ENCODE results near the gene MEST.
"Not testable (repeated sequence)": the region's sequence is repeated elsewhere in the genome, so short reads cannot be mapped to it uniquely, and the experiment has no call there.

The MEST gene

DNA sequence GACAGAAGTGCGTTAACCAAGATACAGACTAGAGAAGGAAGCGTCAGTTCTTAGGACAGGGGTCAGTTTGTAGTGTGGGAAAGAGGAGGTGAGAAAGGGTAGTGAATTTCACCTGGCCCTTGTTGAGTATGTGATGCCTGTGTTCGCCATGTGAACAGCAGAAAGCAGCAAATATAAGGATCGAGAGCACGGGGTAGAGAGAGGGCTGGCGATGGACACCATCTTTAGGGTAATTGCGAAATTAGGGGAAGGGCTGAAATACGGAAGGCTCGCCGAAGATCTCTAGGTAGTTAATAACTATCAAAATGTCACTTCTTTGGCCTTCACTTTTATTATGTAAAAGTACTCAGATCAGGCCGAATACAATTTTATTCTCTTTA lies 6.2 kb upstream of the MEST start:
- DNase-seq, result no peak

DNA sequence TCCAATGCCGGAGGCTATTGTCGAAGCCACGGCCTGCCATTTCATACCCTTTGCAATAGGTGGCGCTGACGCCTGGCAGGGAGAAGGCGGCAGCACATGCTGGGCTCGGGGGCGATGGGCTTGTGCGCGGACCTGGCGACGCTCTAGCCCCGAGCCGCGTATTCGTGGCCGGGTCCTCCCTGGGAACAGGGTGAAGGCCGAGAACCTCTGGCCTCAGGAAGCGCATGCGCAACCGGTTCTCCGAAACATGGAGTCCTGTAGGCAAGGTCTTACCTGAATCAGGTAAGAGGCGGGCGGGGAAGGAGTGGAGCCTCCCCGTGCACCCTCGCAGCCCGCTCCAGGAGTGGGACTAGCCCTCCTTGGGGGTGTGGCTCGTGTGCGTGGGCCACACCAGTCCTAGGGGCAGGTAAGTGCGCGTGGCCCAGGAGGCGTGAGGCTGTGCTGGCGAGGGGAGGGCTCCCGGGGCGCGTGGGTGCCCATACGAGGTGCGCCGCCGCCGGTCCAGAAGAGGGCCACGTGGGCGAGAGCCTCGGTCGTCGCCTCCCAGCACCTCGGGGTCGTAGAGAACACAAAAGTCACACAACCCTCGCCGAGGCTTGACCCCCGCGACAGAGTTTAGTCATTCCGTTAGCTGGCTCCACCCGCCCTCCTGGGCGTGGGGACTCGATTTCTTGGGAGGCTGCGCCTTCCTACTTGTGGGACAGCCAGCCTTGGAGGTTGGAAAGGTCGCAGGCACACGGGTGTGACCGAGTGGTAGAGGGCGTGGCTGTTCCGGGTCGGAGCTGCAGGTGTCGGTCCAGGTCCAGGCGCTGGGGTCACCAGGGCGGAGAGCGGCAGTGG lies 5.6 kb upstream of the MEST start:
- no peak for DNase-seq

DNA sequence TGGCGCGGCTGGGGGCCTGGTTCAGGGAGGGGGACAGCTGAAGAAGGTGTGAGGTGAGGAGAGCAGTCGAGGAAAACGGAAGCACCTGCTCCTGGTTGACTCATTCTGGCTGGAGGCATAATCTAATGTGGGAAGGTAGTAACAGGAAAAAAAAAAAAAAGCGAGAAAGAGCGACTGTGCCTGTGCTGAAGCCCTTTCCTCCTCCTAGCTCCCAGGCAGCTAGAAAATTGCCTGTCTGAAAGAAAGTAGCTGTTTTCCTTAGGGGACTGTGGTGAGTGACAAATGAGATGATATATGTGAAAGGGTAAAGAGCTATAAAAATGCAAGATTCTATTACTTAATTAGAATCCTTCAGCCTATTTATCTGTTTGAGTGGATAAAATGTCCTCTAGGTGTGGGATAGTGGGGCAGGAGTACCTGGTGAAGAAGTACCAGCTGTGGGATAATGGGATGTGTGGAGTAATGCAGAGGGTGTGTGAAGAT lies 4.9 kb upstream of the MEST start:
- DNase-seq, result no peak

DNA sequence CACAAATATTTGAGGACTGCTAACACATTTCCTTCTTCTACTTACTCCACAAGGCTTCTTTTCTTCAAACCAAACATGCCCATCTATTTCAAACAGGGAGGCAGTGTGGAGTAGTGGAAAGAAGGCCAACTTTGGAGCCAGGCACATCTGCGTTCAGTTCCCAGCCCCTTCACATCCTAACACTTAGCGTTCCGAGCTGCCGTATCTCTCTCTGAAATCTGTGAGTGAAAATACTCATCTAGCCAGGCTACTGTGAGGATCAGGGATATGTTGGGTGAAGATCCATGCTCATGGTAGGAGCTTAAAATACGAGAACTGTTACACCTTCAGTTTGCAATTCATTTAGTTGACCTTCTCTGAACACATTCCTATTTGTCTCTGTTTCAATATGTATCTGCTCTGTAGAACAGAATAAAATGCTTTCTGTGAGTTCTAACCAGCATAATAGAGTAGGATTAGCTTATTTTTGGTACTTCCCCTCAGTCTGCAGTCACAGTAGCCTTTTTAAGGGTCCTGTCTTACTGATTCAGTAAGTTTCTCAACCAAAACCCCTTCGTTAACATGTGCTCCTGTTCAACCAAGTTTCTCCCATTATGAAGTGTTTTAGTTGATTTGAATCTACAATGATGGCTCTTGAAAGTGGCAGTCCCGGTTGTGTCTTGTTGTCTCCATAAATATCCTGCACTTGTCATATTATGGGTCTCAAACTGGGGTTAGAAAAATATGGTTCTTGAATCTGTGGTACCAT lies 3.3 kb upstream of the MEST start:
- peak in 1 of 2 donors; percentile 50 for DNase-seq

DNA sequence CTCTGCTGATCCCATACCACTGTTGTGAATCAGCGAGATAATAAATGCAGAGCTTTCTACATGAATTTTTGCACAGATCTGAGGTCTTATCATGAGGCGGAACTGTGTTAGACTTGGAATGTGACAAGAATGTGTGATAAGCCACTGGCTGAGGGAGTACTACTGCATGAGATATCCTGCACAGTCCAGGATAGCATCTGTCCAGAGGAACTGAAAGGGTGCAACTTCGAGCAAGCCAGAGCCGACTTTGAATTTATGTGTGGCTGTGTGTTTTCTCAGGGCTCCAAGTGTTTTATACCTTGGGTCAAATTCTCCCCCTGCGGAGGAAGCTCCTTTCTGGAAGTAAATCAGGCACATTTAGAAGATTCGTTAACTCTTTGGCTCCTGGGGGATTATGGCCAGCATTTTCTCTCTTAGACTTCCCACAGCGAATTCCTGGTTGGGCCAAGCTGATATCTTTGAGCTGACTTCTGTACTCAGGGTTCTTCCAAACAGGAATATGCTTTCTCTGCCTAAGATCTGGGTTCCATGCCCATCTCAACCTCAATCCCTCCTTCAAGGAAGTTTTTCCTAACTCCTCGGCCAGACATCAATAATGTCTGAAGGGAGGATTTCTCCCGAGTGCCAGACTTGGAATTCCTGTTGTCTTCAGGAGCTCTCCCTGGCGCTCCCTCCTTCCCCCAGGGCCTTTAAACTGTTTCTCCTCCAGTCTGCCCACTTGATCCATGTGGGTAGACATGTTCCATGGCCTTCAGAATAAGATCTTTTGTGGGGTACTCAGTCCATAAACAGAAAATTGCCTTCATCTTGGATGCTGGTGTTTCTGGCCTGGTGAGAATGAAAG lies 2.5 kb upstream of the MEST start:
- DNase-seq, result no peak

DNA sequence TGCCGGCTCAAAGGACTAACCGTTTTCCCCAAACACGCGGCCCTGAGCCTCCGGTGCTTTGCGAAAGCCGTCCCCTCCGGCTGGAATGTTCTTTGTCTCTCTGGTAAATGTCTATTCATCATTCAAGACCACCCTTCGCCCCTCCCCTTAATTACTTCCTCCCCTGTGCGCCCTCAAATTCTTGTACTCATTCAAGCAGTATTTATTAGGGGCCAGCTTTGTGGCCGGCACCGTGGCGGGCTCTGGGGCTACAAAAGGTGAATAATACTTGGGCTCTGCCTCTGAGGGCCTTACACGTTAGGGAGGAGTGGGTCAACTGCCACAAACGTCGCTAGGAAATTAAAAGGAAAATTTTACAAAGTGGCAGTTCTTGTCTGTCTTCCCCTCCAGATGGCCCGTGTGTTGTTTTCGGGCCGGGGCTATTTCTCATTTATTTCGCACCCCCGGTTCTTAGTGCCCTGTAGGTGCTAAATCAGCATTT lies 1.5 kb upstream of the MEST start:
- DNase-seq, result no peak

DNA sequence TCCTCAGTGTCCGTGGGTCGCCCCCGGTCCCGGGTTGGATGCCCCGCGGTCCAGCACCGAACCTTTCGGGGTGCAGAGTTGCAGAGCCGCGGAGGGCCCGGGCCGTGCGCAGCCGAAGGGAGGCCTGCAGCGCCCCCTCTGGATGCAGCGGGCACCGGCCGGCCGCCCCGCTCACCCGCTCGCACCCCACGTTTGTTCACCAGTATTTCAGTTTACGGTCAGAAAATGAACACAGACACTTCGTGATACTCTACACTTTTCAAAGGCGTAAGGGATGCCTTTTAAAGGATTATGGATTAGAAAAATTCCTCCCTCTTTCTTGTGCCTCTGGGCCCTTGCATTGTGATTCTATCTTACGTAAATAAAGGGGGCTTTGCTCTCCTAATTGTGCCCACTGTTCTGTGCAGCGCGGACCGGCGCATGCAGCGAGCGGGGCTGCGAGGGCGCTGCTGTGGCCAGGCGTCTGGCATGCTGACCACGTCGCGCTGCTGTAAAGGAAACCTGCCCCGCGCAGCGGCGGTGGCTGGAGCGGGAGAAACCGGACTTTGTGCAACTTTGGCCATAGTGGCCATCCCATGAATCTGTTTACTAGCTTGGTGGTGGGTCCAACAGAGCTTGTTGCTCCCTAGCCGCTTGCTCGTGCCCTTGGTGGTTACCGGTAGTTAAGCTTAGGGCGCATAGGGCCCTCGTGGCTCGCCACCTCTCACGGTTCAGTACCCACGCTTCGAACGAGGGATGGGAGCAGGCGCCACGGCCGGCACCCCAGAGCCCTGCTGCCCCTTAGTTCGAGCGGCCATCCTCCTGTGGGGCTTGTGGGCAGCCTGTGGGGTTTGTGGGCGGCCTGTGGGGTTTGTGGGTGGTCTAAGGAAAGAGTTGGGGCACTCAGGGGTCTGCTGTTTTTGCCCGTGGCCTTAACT lies 739 bp upstream of the MEST start:
- peak; percentile 24 to 40 for DNase-seq

DNA sequence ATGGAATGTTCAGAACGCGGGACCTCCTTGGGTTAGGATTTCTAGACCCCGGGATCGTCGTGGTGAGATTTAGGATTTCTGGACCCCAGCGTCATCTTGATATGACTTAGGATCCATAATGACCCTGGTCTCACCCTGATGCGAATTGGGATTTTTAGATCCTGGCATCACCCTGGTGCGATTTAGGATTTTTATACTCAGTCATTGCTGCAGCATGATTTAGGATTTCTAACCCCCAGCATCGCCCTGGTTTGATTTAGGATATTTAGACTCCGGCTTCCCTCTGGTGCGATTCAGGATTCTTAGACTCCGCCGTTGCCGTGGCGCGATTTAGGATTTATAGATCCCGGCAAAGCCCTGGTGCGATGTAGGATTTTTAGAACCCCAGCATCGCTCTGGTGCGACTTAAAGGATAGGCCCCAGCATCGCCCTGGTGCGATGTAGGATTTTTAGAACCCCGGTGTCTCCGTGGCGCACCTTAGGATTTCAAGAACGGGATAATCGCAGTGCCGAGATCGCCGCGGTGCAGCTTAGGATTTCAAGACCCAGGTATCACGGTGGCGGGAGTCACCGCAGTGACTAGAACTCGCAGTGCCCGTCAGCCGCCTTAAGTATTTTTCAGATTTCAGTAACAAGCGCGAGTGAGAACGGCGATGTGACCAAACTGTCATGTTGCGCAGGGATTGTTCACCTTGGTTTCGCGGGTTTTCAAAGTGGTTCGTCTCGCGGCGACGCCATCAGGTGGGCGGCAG lies 814 bp downstream of the MEST start:
- no peak for DNase-seq

DNA sequence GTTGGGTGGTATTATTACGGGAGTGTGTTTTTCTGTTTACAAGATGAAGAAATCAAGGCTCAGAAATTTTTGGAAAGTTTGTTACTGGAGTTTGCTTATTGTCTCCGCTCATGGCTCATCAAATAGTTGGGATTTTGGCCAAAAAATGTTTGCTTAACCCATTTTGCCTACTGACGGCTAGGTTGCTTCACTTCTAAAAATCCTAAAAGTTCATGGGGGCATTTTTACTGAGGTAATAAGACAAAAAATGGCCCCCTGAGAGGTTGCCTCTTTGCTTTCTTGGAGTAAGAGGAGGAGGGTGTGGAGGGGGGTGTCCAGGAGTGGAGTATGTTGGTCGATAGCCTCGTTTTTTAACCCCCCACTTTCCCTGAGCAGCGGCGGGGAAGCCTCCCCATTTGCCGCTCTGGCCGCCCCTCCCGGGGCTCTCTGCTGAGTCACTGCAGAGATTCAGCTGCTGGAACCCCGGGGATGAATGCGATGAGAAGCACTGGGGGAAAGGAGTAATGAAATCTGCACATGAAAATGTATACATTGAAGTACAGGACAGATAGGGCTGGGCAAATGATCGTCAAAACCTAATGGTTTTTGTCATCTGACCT lies 1.5 kb downstream of the MEST start:
- no peak for DNase-seq

DNA sequence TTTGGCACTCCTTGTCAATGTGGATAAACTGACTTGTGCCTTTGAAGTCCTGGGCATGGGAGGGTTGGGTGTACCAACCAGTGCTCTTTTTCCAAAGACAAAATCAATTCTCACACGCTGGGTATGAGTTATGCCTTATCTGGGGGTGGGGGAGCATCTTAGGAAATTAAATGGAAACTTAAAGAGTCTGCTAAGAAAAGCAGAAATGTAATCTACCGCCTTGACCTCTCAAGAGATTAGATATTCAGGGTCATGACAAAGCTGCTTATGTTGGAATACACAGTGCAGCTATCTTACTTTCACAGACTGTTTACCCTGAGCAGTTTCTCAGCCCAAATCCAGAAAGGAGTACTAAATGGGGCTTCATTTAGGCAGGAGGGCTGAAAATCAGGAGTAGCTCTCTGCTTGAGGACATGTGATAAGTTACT lies 2.6 kb downstream of the MEST start:
- no peak for DNase-seq

DNA sequence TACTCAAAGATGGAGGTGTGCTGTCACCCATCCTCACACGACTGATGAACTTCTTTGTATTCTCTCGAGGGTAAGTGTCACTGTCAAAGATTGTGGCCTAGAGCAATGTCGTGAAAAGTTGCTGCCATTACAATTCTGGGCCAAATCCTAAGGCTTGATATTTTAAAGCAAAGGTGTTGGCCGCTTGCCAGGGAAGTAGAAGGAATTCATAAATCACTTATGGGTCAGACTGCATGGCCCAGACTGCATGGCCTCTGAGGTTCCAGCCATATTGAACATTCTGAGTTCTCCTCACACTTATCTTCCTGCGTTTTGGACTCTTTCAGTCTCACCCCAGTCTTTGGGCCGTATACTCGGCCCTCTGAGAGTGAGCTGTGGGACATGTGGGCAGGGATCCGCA lies 8.6 kb downstream of the MEST start:
- DNase-seq, result no peak

DNA sequence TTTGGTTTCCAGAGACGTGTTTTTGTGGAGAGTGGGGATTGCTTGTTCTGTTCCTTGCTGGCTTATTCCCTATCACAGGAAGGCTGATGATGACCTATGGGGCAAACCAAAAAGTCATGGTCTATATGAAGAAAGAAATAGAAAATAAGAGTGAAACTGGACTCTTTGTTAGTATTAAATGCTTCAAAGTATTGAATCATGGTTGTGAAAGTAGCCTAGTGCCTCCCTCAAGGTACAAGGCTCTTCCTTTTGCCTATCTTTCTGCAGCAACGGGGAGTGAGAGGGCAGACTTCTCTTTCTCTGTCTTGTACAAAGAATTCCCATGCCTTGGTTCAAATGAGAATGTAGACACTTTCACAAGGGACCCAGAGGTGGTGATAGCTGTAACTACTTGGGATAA lies 9.0 kb downstream of the MEST start:
- DNase-seq, result no peak

DNA sequence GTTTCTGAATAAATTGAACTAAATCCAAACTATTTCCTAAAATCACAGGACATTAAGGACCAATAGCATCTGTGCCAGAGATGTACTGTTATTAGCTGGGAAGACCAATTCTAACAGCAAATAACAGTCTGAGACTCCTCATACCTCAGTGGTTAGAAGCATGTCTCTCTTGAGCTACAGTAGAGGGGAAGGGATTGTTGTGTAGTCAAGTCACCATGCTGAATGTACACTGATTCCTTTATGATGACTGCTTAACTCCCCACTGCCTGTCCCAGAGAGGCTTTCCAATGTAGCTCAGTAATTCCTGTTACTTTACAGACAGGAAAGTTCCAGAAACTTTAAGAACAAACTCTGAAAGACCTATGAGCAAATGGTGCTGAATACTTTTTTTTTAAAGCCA lies 13.9 kb downstream of the MEST start:
- no peak for DNase-seq

DNA sequence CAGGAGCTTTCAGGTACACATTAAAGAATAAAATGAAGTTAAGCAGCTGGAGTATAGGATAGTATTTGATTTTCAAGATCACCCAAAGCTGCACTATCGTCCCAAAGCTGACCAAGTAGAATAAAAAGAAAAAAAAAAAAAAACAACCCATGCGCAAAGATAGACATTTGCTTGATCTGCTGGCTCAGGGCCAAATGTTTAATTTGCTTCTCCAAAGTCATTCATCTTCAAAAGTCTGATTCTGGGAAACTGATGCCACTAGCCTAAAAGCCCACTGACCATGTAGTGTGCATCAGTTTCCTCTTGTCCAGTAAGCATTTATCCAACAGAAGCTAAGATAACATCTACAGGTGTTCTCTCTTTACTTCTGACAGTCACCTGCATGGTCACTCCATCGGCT lies 14.5 kb downstream of the MEST start:
- no peak for DNase-seq

DNA sequence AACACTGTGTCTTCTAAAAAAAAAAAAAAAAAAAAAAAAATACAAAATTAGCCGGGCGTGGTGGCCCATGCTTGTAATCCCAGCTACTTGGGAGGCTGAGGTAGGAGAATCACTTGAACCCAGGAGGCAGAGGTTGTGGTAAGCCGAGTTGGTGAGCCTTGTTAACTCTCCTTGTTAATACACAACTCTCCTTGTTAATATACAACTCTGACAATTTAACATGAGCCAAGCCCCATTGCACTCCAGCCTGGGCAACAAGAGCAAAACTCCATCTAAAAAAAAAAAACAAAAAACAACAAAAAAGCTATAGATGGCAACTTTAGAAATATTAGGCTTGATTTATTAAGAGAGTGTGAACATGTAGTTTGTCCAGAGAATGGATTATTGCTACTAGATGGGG lies 20.2 kb downstream of the MEST start:
- not testable (repeated sequence) for DNase-seq

DNA sequence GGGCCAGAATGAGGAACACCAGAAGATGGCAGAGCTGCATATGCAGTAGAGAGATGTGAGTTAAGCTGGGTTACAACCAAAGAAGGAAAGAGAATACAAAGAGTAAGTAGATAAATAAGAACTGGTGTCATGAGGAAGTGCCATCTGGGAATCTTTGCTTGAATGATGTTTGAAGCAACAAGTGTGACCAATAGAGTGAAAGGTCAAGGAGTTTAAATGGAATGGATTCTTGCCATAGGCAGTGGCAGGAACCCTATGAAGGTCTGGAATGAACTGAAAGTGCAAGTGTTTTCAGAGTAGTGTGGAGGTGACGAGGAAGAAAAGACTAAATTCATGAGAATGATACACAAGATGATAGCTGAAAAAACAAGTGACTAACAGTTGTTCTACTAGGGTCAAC lies 21.6 kb downstream of the MEST start:
- DNase-seq, result no peak

DNA sequence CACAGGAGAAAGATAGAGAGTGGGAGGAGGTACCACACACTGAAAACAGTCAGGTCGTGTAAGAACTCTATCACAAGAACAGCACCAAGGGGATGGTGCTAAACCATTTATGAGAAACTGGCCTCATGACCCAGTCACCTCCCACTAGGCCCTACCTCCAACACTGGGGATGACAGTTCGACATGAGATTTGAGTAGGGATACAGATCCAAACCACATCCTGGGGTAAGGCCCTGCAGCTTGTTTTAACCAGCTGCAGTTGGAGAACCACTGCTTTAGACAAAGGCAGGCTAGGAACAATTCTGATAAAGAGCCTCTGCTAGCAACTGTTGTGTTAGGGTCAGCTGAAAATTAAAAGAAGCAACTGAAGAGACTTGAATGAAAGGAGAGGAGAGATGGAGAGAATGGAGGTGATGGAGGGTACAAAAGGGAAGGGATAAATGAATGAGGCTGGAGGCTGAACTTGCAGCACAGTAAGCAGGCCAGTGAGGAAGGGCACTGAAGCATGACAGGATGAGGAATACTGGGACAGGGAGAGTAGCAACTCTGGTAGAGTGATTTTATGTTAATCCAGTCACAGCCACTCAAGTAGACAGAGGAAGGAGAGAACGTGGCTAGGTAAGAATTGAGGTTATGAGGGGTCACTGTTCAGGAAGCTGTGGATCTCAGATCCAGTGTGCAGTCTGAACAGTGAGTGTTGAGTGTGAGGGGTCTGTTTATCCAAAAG lies 23.6 kb downstream of the MEST start:
- DNase-seq, result no peak

DNA sequence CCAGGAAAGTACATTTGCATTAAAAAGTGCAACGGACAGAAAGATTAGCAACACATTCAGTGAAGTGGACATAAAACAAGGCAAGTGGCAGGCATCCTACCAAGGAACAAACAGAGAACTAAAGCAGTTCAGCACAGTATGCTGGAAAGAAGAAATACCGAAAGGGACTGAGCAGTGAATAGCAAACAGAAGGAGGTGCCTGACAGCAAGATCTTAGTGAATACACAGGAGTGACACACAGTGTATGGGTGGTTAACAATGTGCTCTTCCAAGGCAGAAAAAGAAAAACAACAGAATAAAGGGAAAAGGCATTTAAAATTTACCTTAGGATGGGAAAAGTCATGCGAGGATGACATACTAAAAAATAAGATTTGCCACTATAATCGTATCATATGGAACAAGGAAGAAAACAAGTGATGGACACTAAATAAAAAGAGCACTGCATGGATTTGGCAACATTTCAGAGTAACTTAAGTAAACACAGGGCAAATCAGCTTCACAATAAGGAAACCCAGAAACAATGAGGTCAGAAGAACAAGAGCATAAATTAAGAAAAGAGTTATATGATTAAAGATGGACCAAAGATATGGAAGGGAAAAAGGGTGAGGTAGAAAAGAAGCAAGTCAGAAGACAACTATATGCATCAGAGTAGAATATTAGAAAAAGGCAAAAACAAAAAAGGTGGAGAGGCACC lies 29.5 kb downstream of the MEST start:
- DNase-seq, result no peak

DNA sequence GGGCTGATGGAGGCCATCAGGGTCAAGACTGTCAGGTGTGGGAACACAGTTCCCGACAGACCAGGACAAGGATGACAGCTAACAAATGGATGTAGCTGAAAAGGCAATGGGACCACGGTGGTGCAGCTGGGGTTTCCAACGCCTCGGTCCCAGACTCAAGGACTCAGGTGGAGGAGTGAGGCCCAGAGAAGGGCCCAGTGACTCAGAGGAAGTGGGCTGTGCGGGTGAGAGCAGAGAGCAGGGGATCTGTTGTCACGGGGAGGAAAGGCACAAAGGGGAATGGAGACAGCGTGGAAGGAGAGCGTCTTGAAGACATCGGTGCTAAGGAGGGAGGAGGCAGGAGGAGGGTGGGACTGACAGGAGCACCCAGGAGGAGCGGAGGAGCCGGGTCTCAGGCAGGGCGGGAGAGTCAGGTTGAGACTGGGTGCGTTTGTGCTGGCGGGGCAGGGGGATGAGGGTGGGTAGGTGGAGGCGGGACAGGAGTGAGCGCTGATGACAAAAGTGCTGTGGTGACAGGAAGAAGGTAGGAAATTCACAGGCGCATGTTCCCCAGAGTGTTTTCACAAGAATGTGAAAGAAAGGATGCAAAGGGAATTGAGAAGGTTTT lies 31.7 kb downstream of the MEST start:
- not testable (repeated sequence) for DNase-seq

All from hippocampal formation (tissue), 2 donors.